Lower leg skin (tissue), 3 donors: ENCODE measurements around the gene DAD1.

Experiments
- CTCF ChIP-seq, 3 donors: fragments of 450-650 bp; IDR thresholded peaks; one replicate each; pipeline ENCODE4 v1.5.1; 2016; ENCODE audit warnings: antibody characterized with exemption in 3 of 3, mild to moderate bottlenecking in 3 of 3, moderate library complexity in 2 of 3
- POLR2A ChIP-seq, 2 donors: fragments of 450-650 bp; IDR thresholded peaks; one replicate each; pipeline ENCODE4 v1.6.1; 2016 to 2017; ENCODE audit warnings: antibody characterized with exemption in 2 of 2, mild to moderate bottlenecking in 1 of 2, moderate library complexity in 1 of 2

- no peak for TF ChIP-seq CTCF (IDR thresholded peaks at IDR 0.05)
- no peak for TF ChIP-seq POLR2A (IDR thresholded peaks at IDR 0.05)
These were observed 1.8 kb downstream of the DAD1 start for GRCh38 chr14:22587247-22587646.
